GM18507 (cell line): ENCODE results near the gene PRKAG1.

Source experiments
- DNase-seq: peaks from one replicate; pipeline ENCODE4 v3.0.0; 2011; ENCODE audit warnings: low read depth; ENCODE audit not compliant: insufficient read length; ENCODE audit errors: extremely low spot score
- FAIRE-seq: peaks from 2 replicates; lab custom pipeline; 2011; peaks lifted over from hg19 to GRCh38; lab: Jason Lieb, UNC

The PRKAG1 gene

GRCh38 chr12:49050507-49051372 lies 32.2 kb upstream of the PRKAG1 start:
- FAIRE-seq, result no peak
- DNase-seq, result no peak

- DNase-seq (no peak), FAIRE-seq (no peak)
These were observed 31.1 kb upstream of the PRKAG1 start for GRCh38 chr12:49049566-49050224.

GRCh38 chr12:49048953-49049352 lies 30.4 kb upstream of the PRKAG1 start:
- FAIRE-seq (no peak), DNase-seq (no peak)

- no peak for DNase-seq
- FAIRE-seq, result no peak
These were observed 27.7 kb upstream of the PRKAG1 start for GRCh38 chr12:49046129-49046895.

- FAIRE-seq (no peak), DNase-seq (no peak)
These were observed 26.1 kb upstream of the PRKAG1 start for GRCh38 chr12:49044660-49045059.

- peak; percentile 50 for DNase-seq
- FAIRE-seq, result peak; percentile 76
These were observed 25.3 kb upstream of the PRKAG1 start for GRCh38 chr12:49043856-49044258.

- DNase-seq (no peak), FAIRE-seq (no peak)
These were observed 24.7 kb upstream of the PRKAG1 start for GRCh38 chr12:49043241-49043640.

GRCh38 chr12:49041881-49042484 lies 23.4 kb upstream of the PRKAG1 start:
- no peak for DNase-seq
- FAIRE-seq, result no peak

GRCh38 chr12:49041036-49041880 lies 22.7 kb upstream of the PRKAG1 start:
- DNase-seq, result no peak

GRCh38 chr12:49040364-49040855 lies 21.8 kb upstream of the PRKAG1 start:
- FAIRE-seq (no peak), DNase-seq (no peak)

More at GRCh38 chr12:49041036-49041880, 22.7 kb upstream of the PRKAG1 start:
- FAIRE-seq, result no peak

- FAIRE-seq (no peak), DNase-seq (no peak)
These were observed 21.1 kb upstream of the PRKAG1 start for GRCh38 chr12:49039421-49040363.

GRCh38 chr12:49038291-49038955 lies 19.8 kb upstream of the PRKAG1 start:
- DNase-seq, result no peak
- no peak for FAIRE-seq

GRCh38 chr12:49037947-49038237 lies 19.3 kb upstream of the PRKAG1 start:
- no peak for FAIRE-seq

GRCh38 chr12:49037111-49037946 lies 18.8 kb upstream of the PRKAG1 start:
- DNase-seq, result no peak
- no peak for FAIRE-seq

More at GRCh38 chr12:49037947-49038237, 19.3 kb upstream of the PRKAG1 start:
- no peak for DNase-seq

- DNase-seq, result no peak
- FAIRE-seq, result no peak
These were observed 17.5 kb upstream of the PRKAG1 start for GRCh38 chr12:49036029-49036428.

GRCh38 chr12:49034286-49034622 lies 15.7 kb upstream of the PRKAG1 start:
- no peak for DNase-seq

More at GRCh38 chr12:49034286-49034622, 15.7 kb upstream of the PRKAG1 start:
- FAIRE-seq, result no peak
